ENCODE measurements around the gene STMN1.
A peak's percentile ranks its signal among the peaks of the same experiment; 100 is the strongest.

GRCh38 chr1:25875154-25875855, 30.9 kb downstream of the STMN1 start, which contains the start of gene PAQR7:
- TF ChIP-seq CTCF (IDR thresholded peaks at IDR 0.05) = no peak
- TF ChIP-seq POLR2A (IDR thresholded peaks at IDR 0.05) = peak; percentile 29 to 42
